HAP-1 (cell line): ENCODE results near the gene P4HA1.

Experiments used
- DNase-seq, 2 experiments: peaks; one replicate each; pipeline ENCODE4 v3.0.0-alpha.2; 2016 to 2020; ENCODE audit warnings: low spot score in 2 of 2
- H3K27me3 ChIP-seq: fragments of 250-450 bp; sonication (Bioruptor Pico); 2 replicates; pipeline ENCODE4 v1.5.1; 2020; ENCODE audit warnings: low read depth, mild to moderate bottlenecking, moderate library complexity
- H3K36me3 ChIP-seq: fragments of 250-450 bp; sonication (Bioruptor Pico); replicated peaks from 2 replicates; pipeline ENCODE4 v1.5.1; 2020; ENCODE audit warnings: mild to moderate bottlenecking
- H3K4me1 ChIP-seq: fragments of 250-450 bp; sonication (Bioruptor Pico); 2 replicates; pipeline ENCODE4 v1.5.1; 2020; ENCODE audit warnings: mild to moderate bottlenecking
- H3K4me3 ChIP-seq: fragments of 250-450 bp; sonication (Bioruptor Pico); 2 replicates; pipeline ENCODE4 v1.5.1; 2020; ENCODE audit warnings: mild to moderate bottlenecking, moderate library complexity
- H3K9me3 ChIP-seq: fragments of 250-450 bp; sonication (Bioruptor Pico); 2 replicates; pipeline ENCODE4 v1.5.1; 2020; ENCODE audit warnings: mild to moderate bottlenecking, moderate library complexity
- in situ Hi-C: fragments of 300-500 bp; cut with MboI; formaldehyde crosslinking; loops from 3 replicates; pipeline ENCODE4 v1.14.3; 2020; ENCODE audit warnings: low sequenced_read_pairs, inconsistent platforms, mixed read lengths

P4HA1 gene

GRCh38 chr10:73084209-73084608 lies 12.5 kb downstream of the P4HA1 start:
- H3K36me3 ChIP-seq = no peaks in the 10 kb centered on the region
- H3K4me1 ChIP-seq = no peaks in the 10 kb centered on the region
- H3K4me3 ChIP-seq = no peak overlapping the region
- no peaks in the 10 kb centered on the region for H3K9me3 ChIP-seq
- DNase-seq = no peak
- in situ Hi-C loops = no loop called here
- H3K27me3 ChIP-seq = no peaks in the 10 kb centered on the region

DNA sequence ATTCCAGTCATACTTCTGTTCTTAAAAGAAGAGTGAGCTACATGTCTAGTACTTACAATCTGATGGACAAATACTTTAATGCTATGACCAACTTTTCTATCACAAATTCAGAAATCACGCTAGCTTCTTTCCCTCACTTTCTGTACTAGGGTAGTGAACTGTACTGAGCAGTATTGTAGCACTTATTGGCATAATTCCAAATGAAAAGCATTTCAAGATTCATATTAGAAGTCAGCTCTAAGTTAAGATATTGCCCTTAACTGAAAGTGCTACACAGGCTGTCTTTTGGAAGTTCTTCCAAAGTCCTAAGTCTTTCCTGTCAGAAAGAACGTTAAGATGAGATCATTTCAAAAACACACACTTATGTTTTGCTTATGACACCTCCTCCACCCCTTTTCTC lies 13.4 kb downstream of the P4HA1 start:
- no peaks in the 10 kb centered on the region for H3K9me3 ChIP-seq
- H3K4me1 ChIP-seq = no peaks in the 10 kb centered on the region
- no peak overlapping the region for H3K4me3 ChIP-seq
- H3K27me3 ChIP-seq = no peaks in the 10 kb centered on the region
- H3K36me3 ChIP-seq = no peaks in the 10 kb centered on the region
- no peak for DNase-seq
- in situ Hi-C loops = no loop called here

GRCh38 chr10:73079779-73080541 lies 16.7 kb downstream of the P4HA1 start:
- no peak for DNase-seq
- Histone ChIP-seq H3K36me3 (no peaks in the 10 kb centered on the region), H3K4me3 (no peak overlapping the region), H3K27me3 (no peaks in the 10 kb centered on the region), H3K9me3 (no peaks in the 10 kb centered on the region), H3K4me1 (no peaks in the 10 kb centered on the region)
- in situ Hi-C loops = no loop called here

DNA sequence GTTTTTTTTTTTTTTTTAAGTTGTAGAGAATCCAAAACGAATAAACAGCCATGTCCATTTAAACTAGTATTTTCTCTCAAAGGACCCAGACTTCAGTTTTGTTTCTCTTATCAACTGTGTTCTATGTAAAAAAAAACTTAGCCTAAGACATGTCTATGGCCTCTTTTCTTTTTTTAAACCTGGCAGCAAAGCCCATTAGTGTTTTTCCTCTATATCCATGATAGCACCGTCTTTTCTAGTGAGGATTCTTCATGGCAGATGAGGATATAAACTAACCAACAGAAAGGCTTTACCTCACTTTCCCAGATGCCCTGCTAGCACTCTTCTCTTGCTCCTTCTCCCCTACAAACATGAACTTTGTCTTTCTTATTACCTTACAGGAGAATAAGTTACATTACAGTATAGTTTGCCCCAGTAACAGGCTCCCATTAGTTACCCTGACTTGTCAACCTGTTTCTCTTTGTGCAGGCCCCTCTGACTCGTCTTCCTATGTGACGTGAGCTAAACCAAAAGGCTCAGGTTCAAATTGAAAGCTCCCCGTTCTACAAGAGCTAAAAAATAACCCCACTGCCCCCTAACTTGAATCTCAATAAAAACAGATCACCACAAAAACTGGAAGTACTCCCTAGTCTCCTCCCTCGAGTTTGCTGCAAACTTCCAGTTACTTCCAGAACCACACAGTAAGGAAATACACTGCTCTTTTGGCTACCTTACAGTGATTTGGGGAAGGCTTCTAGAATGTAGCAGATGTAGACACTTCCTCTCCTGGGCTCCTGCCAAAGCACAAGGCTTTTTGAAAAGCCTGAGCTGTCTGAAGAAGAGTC lies 20.1 kb downstream of the P4HA1 start:
- no peaks in the 10 kb centered on the region for H3K9me3 ChIP-seq
- DNase-seq = no peak
- no peak overlapping the region for H3K4me3 ChIP-seq
- no peaks in the 10 kb centered on the region for H3K4me1 ChIP-seq
- H3K36me3 ChIP-seq = peaks cover 9% of the 10 kb centered on the region; the same call in 1 of the 2 replicates
- in situ Hi-C loops = no loop called here
- no peaks in the 10 kb centered on the region for H3K27me3 ChIP-seq

GRCh38 chr10:73075829-73076228 lies 20.8 kb downstream of the P4HA1 start:
- DNase-seq = no peak
- Histone ChIP-seq H3K36me3 (peaks cover 13% of the 10 kb centered on the region; the same call in 1 of the 2 replicates), H3K4me3 (no peak overlapping the region), H3K9me3 (no peaks in the 10 kb centered on the region), H3K4me1 (no peaks in the 10 kb centered on the region), H3K27me3 (no peaks in the 10 kb centered on the region)
- in situ Hi-C loops = no loop called here

DNA sequence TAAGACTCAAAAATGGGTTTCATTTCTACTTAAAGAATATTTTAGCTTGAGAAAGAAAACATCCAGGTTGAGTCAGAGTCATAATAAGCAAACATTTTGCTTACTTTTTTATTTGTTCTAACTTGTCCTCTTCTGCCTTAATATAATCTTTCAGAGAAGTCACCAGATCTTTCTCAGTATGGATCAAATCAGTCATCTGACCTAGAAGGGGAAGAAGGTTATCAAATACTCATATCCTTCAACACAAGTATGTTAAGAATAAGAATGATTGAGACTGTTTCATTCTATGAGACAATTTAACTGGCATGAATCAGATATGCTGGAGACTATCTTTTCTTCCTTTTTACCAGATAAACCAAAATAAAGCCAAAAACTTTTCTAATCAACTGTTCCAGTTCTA lies 23.0 kb downstream of the P4HA1 start:
- no peak for DNase-seq
- in situ Hi-C loops = no loop called here
- Histone ChIP-seq H3K36me3 (peaks cover 14% of the 10 kb centered on the region; the same call in 1 of the 2 replicates), H3K4me3 (no peak overlapping the region), H3K4me1 (no peaks in the 10 kb centered on the region), H3K9me3 (no peaks in the 10 kb centered on the region), H3K27me3 (no peaks in the 10 kb centered on the region)

DNA sequence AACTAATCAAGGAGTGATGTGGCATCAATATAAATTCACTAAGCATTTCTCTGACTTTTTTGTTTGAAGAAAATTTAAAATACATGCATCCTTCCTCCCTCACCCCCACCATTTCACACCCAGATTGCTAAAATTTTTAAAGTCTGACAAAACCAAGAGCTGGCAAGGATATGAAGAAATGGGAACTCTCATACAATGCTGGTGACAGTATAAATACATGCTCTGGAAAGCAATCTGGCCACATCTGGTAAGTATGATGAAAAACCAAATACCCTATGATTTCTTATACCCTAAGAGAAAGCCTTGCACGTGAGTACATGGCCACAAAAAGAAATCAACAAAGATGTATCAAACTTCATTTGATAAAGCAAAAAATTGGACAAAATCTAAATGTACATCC lies 31.2 kb downstream of the P4HA1 start:
- Histone ChIP-seq H3K4me3 (no peak overlapping the region), H3K4me1 (no peaks in the 10 kb centered on the region), H3K36me3 (peaks cover 8% of the 10 kb centered on the region), H3K9me3 (no peaks in the 10 kb centered on the region), H3K27me3 (no peaks in the 10 kb centered on the region)
- in situ Hi-C loops = loop anchor here (10.0 kb wide), 1 partner anchor 701 kb away; no protein-coding TSS in a partner anchor
- no peak for DNase-seq

DNA sequence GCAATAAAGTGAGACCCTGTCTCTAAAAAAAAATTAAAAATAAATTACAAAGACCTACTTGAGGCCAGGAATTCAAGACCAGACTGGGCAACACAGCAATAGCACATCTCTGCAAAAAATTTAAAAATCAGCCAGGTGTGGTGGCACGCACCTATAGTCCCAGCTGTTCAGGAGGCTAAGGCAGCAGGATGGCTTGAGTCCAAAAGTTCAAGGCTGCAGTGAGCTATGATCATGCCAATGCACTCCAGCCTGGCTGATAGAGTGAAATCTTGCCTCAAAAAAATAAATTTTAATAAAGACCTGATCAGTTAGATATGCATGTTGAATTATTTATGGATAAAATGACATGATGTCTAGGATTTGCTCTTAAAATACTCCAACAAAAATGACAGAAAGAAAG lies 34.9 kb downstream of the P4HA1 start:
- H3K27me3 ChIP-seq = no peaks in the 10 kb centered on the region
- H3K9me3 ChIP-seq = no peaks in the 10 kb centered on the region
- no peak overlapping the region for H3K4me3 ChIP-seq
- in situ Hi-C loops = loop anchor here (10.0 kb wide), 1 partner anchor 697 kb away; no protein-coding TSS in a partner anchor
- H3K4me1 ChIP-seq = no peaks in the 10 kb centered on the region
- no peak for DNase-seq
- H3K36me3 ChIP-seq = no peaks in the 10 kb centered on the region

GRCh38 chr10:73060738-73061635 lies 35.7 kb downstream of the P4HA1 start:
- in situ Hi-C loops = loop anchor here (10.0 kb wide), 1 partner anchor 696 kb away; no protein-coding TSS in a partner anchor
- H3K36me3 ChIP-seq = no peaks in the 10 kb centered on the region
- no peak overlapping the region for H3K4me3 ChIP-seq
- no peaks in the 10 kb centered on the region for H3K4me1 ChIP-seq
- no peaks in the 10 kb centered on the region for H3K27me3 ChIP-seq
- DNase-seq = peak in 1 of 2 experiments; percentile 59
- no peaks in the 10 kb centered on the region for H3K9me3 ChIP-seq

DNA sequence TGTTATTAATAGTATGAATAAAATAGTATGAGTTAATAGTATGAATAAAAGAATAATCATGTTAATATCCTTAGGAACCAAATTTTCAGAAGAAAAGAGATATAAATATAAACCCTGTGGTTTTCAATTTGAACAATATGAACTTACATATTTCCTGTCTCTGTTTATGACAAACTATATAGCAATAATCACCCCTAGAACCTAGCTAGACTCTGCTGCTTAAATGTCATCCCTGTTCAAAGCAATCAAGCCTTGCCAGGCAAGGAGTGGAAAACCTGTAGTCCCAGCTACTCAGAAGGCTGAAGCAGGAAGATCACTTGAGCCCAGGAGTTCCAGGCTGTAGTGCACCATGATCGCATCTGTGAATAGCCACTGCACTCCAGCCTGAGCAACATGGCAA lies 36.5 kb downstream of the P4HA1 start:
- Histone ChIP-seq H3K9me3 (no peaks in the 10 kb centered on the region), H3K27me3 (no peaks in the 10 kb centered on the region), H3K4me1 (peaks cover 2% of the 10 kb centered on the region; the same call in 1 of the 2 replicates), H3K36me3 (no peaks in the 10 kb centered on the region), H3K4me3 (no peak overlapping the region)
- DNase-seq = no peak
- in situ Hi-C loops = loop anchor here (10.0 kb wide), 1 partner anchor 695 kb away; no protein-coding TSS in a partner anchor

- Histone ChIP-seq H3K27me3 (no peaks in the 10 kb centered on the region), H3K4me1 (peaks cover 16% of the 10 kb centered on the region), H3K36me3 (0 out of 2 replicates have a peak, but pooled peaks cover 5% of the 10 kb centered on the region), H3K9me3 (no peaks in the 10 kb centered on the region), H3K4me3 (no peak overlapping the region)
- in situ Hi-C loops = no loop called here
- DNase-seq = no peak
Measured at GRCh38 chr10:73058057-73058591, 38.5 kb downstream of the P4HA1 start.

DNA sequence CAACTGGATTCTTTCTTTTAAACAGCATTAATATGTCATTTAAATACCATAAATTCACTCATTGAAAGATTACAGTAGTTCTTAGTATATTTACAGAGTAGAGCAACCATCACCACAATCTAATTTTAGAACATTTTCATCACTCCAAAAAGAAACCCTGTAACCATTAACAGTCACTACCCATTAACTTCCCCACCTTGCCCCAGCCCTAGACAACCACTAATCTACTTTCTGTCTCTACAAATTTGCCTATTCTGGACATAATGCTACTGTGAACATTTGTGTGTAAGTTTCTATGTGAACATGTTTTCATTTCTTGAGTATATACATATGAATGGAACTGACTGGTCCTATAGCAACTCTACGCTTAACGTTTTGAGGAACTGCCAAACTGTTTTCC lies 42.4 kb downstream of the P4HA1 start:
- in situ Hi-C loops = no loop called here
- Histone ChIP-seq H3K27me3 (no peaks in the 10 kb centered on the region), H3K4me3 (no peak overlapping the region), H3K9me3 (no peaks in the 10 kb centered on the region), H3K36me3 (0 out of 2 replicates have a peak, but pooled peaks cover 8% of the 10 kb centered on the region), H3K4me1 (peaks cover 16% of the 10 kb centered on the region)
- no peak for DNase-seq

DNA sequence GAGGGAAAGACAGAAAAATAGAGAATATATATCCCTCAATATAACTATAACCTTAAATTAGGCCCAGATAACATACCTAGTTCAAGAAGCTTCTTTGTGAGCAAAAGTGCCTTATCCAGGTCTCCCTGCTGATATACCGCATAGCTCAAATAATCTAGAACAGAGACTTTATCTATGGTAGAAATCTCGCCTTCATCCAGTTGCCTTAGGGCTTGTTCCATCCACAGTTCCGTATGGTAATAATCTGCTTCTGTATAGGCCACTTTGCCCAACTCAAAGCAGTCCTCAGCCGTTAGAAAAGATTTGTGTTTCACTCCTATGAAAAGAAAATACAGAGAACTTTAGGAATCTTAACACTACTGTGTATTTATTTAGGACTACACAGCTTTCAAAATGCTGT lies 43.4 kb downstream of the P4HA1 start:
- in situ Hi-C loops = no loop called here
- Histone ChIP-seq H3K4me1 (peaks cover 16% of the 10 kb centered on the region), H3K36me3 (0 out of 2 replicates have a peak, but pooled peaks cover 8% of the 10 kb centered on the region), H3K27me3 (no peaks in the 10 kb centered on the region), H3K9me3 (no peaks in the 10 kb centered on the region), H3K4me3 (no peak overlapping the region)
- DNase-seq = peak in 1 of 2 experiments; percentile 21
